ENCODE data around the gene RTL10.

Gene RTL10

DNA sequence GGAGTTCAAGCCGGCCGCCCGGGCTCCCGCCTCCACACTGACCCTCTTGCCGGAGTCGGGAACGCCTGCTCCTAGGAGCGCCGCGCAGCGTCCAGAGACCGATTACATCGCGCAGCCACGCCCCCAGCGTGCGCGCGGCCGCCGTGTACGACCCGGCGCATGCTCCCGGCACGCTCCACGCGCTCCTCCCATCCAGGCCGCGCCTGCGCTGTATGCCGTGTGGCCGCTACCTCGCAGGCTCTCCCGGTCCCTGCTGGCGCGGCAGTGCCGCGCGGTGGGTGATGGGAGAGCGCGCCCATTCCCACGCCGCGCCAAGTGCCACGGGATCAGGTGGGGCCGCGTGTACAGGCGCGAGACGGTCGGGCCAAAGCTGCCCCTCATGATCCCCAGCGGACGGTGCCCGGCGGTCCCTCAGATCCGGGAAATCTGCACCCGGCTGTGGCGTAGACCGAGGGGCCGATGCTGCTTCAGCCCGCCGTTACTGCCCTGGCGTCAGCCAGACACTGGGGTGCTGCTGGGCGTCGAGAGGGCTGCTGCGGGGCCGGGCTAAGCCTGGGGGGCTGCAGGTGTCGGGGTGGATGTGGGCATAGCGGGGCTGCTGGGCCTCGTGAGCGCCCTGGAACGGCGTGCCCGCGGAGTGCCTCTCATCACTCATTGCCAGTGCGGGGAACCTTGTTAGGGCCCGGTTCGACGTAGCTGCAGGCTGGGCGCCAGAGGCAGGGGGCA, at the start of gene RTL10, which contains the start of gene GNB1L:
Gene RTL10, minus strand, starts transcription at position 97 of the 726 bp plus-strand sequence. CDS start 2,613 bp downstream, outside the sequence.
Gene GNB1L, minus strand, starts transcription at position 97 of the 726 bp plus-strand sequence. CDS start 33,519 bp downstream, outside the sequence.
- peak; percentile 96 for DNase-seq

DNA sequence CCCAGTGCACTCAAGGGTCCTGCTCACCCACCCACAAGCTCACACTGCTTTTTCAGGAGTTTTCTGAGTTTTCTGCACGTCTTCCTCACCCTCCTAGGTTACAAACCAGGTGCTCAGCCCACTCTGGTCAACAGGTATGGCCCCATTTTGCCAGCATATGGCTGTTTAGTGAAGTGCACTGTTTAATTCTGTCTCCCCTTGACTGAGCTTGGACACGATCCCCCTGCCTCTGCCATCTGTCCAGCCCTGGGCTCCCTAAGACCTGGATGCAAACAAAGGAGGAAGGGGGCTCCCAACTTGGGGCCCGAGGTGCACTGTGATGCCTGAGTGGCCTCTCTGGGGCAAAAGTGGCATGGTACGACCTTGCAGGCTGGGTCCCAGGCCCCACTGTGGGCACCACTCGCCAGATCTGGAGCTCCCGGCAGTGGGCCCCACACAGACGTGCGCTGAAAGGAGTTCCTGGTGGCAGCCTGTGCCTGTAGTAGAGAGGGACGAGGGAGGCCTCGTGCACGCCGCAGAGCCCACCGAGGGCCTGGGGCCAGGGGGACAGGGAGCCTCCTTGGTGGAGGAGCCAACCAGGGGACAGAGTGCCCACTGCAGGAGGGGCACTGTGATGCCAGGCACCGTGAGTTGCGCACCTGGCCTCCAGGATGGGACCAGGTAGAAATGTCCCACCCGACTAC, 49.6 kb upstream of the RTL10 start:
- no peak for DNase-seq

DNA sequence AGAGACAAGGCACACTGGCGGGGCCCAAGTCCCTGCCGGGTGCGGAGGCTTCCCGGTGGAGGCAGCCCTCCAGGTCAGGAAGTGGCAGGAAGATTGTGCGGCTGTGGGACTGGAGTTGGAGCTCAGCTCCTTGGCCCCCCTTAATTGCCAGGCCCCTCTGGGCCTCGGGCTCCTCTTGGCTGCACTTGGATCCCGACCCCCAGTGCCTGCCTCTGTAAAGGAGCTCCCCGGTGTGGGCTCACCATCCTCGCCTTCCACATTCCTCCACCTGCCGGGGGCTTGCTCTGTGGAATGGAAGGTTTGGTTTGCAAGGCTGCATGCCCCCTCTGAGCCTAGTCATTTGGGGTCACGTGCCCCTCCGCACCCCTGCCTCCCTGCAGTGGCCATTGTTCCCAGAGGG, 48.8 kb upstream of the RTL10 start:
- no peak for DNase-seq

DNA sequence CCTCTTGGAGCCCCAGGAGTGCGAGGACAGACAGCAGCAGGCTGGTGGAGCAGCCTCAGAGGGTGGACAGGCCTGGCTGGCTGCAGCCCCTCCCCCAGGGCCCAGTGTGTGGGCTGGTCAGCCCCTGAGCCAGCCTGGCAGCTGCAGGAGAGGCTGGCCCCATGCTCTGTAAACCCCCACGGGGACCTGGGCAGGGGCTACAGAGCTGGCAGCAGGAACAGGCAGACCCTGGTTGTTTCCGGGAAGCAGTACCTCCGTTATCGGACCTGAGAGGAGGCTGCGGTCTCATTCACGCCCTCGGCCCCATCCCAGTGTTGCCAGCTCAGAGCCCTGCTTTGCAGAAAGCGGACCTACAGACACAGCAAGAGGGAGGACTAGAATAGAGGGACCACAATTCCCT, 48.4 kb upstream of the RTL10 start:
- DNase-seq, result no peak

DNA sequence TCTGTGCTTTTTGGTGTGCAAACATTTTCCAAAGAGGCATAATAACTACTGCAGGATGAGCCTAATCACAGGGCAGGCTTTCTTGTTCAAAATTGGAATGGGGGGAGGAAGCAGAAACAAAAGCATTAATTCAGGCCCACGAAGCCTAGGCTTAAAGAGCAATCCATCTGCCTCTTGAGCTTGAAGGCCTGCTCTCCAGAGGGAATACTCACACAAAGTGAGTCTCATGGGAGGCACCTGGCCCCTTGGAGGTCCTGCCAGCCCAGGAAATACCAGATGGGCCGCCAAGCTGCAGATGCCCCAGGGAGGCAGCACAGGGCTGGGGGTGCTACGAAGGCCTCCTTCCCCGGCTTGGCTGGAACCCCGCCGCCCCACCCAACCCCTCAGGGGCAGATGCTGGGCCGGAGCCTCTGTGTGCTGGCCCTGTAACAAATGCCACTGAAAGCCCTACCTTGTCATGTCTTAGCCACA, 47.6 kb upstream of the RTL10 start:
- DNase-seq, result peak; percentile 97

DNA sequence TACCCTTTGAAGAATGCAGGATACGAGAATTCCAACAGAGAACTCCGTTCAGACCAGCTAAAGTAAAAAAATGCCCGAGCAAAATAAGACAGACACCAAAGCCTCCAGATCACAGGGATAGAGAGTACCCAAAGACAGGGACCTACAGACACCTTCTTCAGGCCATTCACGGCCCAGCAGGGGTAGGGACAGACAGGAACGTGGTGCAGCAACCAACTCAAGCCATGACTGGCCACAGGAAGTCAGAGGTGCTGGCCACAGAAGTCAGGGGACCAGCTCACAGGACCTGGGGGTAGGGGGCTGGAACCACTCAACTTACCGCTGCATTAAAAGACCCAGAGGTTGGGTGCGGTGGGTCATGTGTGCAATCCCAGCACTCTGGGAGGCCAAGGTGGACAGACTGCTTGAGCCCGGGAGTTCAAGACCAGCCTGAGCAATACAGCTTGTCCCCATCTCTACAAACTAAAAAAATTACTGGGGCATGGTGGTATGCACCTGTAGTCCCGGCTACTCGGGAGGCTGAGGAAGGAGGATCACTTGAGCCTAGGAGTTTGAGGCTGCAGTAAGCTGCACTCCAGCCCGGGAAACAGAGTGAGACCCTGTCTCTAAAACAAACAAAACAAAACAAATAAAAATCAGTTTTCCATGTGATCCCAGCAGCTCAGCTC, 47.0 kb upstream of the RTL10 start:
- DNase-seq, result no peak

- DNase-seq, result no peak
Observed at GRCh38 chr22:19900707-19901436, 46.2 kb upstream of the RTL10 start.

DNA sequence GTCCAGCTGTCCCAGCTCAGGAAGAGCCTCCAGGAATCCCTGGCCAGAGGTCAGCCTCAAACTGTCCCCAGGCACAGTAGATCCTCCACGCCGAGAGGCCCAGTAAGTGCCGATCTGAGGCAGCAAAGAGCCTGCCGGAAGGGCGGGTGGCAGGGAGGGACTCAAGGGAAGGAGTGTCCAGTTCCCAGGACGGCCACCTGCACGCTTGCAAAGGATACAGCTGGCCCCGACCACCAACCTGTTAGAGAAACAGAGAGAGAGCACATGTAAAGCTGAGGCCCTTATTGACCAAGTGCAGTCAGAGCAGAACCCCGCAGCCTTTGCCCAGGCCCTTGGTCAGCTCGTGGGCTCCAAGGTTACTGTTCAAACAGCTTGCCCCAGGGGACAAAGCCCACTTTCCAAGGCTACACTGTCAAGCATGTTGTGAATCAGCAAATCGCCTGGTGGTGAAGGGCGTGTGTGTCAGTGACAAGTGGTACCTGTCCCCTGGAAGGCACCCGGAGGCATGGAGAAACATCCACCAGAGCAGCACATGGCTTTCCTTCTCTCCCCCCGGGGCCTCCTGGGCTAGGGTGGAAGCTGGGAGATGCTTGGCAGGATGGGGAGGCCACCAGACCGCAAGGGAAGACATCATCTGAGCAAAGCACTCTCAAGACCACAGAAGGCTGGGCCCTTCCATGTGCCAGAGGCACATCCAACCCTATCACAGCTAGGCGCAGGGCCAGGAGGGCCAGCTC, 44.3 kb upstream of the RTL10 start:
- no peak for DNase-seq

- DNase-seq, result peak; percentile 13
Observed at GRCh38 chr22:19898145-19898544, 43.5 kb upstream of the RTL10 start.

DNA sequence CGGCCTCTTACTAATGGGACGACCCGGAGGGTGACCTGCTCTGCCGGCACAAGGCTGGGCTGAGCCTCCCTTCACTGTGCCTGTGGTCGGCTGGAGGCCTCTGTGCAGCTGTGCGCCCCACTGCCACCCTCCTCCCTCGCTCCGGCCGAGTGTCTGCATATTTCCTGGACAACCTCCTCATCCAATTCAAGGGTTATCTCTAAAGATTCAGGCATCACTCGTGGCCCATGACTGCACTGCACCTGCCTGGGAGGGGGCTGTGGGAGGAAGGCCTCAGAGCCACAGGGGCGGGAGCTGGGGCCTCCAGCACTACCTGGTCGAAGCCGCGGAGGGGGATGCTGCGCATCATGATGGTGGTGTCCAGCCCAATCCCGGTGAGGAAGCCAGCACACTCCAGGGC, 43.1 kb upstream of the RTL10 start:
- DNase-seq, result no peak

GRCh38 chr22:19896665-19897355, 42.1 kb upstream of the RTL10 start:
- DNase-seq, result peak; percentile 22

DNA sequence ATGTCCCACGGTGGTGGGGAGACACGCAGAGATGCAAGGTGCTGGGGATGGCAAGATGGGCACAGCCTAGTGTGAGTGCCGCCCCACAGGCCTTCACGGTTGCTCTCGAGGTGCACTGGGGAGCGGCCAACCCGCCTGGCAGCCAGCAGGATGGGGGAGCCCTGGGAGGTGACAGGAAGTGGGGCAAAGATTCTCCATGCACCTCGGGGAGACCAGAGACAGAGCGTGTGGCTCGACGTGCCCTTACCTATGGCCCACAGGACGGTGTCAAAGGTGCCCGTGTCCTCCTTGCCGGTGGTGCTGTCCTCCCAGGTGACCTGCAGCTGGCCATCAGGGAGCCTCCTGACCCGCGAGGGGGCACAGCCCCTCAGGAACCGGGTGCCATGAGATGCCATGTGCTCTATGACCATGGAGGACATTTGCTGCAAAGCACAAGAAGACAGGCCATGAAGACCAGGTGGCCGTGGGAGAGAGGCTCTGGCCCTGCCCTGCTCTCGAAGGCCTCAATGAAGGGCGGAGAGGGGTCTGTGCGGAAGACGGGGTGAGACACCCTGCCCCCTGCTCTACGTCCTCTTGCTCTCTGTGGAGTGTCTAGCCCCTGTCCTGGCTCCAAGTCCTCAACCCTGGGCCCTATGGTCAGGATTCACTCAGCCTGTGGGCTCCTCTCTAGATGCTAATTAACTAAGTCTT, 40.6 kb upstream of the RTL10 start:
- no peak for DNase-seq

GRCh38 chr22:19893363-19893762, 38.7 kb upstream of the RTL10 start:
- DNase-seq, result no peak

- no peak for DNase-seq
Observed at GRCh38 chr22:19892925-19893324, 38.3 kb upstream of the RTL10 start.

DNA sequence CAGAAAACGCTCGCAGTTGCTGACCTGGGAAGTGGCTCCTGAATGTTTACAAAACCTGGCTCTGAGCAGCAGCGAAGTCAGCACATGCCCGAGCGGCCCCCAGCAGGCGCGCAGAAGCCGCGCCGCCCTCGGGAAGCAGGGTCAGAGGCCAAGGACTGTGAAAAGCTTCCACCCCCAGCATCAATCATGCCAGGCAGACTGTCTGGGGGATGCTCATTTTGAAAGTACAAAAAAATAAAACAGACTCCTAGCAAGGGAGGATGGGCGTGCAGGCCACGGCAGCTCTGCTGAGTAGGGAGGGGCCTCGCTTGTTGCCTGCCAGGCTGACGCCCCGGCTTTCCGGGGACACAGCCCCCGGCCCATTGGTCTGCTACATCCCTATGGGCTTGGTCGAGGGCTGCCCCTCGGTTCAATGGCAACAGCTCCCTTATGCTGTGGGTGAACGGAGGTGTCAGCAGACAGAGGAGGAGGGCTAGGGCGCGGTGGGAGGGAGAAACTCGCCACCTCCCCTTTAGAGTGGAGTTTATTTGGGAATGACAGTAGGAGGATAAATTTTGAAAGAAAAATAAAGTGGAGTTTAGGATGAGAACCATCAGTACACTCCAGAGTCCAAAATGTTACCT, 37.7 kb upstream of the RTL10 start:
- DNase-seq, result peak; percentile 14

- peak; percentile 73 for DNase-seq
Observed at GRCh38 chr22:19891317-19892256, 36.9 kb upstream of the RTL10 start.

DNA sequence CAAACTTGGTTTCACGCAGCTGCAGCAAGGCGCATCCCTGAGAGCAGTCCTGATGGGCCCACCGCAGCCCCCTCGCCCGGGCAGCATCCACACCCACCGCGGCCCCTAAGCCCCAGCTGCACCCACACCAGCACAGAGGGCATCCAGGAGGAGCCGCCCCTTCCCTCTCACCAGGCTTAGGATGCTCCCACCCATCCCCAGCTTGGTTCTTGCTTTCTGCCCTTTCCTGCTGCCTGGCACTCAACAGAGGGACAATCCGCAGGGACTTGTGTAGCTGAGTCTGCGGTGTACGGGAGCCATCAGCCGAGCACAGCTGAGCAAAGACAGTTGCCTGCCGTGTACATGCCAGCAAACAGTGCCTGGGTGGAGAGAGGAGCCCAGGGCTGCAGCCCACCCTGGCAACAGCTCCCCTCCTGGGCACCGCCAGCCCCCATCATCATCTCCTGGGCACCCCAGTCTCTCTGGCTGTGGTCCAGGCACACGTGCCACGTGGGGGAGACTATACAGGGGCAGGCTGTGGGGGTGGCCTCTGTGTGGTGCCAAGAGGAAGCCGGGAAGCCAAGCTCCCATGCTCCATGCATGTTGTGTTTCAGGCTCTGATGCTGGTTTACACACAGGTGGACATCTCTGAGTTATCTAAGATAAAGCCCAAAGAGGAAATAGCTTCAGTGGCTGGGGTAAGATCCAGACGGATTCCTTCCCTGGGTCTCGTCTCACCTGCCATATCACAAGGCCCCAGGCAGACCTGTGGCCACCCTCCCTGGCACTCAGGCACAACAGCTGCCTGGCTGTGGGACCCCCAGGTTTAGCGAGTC, 36.0 kb upstream of the RTL10 start:
- no peak for DNase-seq

DNA sequence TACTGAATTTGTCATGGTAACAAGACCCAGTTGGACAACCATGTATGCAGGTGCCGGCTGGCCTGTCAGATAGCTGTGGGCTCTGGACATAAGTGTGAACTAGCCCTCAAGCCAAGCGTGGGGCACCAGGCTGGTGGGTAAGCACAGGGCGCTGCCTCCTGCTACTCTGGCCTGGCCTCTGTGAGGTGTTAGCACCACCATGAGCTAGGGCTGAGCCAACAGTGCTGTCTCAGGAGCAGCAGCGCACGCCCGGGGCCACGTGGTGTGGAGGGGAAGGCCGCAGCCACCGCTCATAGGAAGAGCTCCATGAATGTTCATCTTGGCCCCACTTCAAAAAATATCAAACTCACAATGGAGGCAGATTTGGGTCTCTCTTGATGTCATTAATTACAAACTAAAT, 35.3 kb upstream of the RTL10 start:
- no peak for DNase-seq
